ENCODE measurements around the gene VRK1.

DNA sequence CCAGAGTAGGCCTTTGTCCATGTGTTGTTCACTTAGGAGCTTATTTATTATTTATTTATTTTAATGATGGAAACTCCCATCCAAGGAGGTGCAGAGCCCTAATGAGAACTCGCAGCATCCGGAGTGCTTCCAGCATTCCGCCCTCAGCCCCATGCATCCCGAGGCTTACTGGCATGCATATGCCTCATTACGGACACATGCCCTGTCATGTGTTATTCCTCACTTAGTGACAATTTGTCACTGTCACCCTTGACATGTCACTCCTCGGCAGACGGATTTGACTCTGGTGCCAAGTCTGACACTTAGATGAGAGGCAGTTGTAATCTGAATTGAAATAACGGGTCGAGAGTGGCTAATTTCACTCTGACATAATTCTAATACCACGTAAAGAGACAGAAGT lies 132.8 kb downstream of the VRK1 start:
- TF ChIP-seq CTCF (conservative IDR thresholded peaks at IDR 0.05; ENCODE audit: low read depth, low read length) (no peak), EZH2 (IDR thresholded peaks at IDR 0.05; ENCODE audit: low read length, unreplicated experiment) (no peak)

All from PC-3 (cell line).